HepG2 (cell line): ENCODE measurements around the gene FGFR2. TPM values are rescaled to one million over a fixed set of nuclear protein-coding genes. Genes with fewer than 3 reads are reported as not detected.

Experiments used
- BCLAF1 ChIP-seq: fragments of 450-650 bp; IDR thresholded peaks from 2 replicates; pipeline ENCODE4 v1.6.1; 2017; ENCODE audit warnings: mild to moderate bottlenecking
- BORCS8-MEF2B ChIP-seq: sonication (generic); formaldehyde crosslinking; IDR thresholded peaks from 2 replicates; pipeline ENCODE4 v1.8.0; 2022; ENCODE audit warnings: mild to moderate bottlenecking, missing genetic modification reagents
- BRD4 ChIP-seq: sonication (generic); formaldehyde crosslinking; IDR thresholded peaks from 2 replicates; pipeline ENCODE4 v1.4.0; 2020; ENCODE audit warnings: missing genetic modification reagents
- HNRNPL ChIP-seq: fragments of 200-400 bp; formaldehyde crosslinking; IDR thresholded peaks from 2 replicates; pipeline ENCODE4 v1.6.1; 2017; ENCODE audit warnings: mild to moderate bottlenecking, low read depth, low read length
- YY1 ChIP-seq: IDR thresholded peaks from 2 replicates; pipeline ENCODE4 v1.6.1; 2011; ENCODE audit warnings: low read length, low read depth, moderate library complexity, mild to moderate bottlenecking; ENCODE audit not compliant: insufficient read depth, insufficient replicate concordance
- ZNF234 ChIP-seq: sonication (generic); formaldehyde crosslinking; conservative IDR thresholded peaks from 2 replicates; pipeline ENCODE4 v1.5.1; 2020; ENCODE audit warnings: mild to moderate bottlenecking, missing genetic modification reagents
- ZNF292 ChIP-seq: sonication (generic); formaldehyde crosslinking; IDR thresholded peaks from 2 replicates; pipeline ENCODE4 v1.8.1; 2022; ENCODE audit warnings: mild to moderate bottlenecking, low read depth, missing genetic modification reagents, borderline replicate concordance
- ZNF484 ChIP-seq: sonication (generic); formaldehyde crosslinking; IDR thresholded peaks from 2 replicates; pipeline ENCODE4 v1.5.1; 2020; ENCODE audit warnings: mild to moderate bottlenecking, low read depth, missing genetic modification reagents, borderline replicate concordance
- ZNF703 ChIP-seq: sonication (generic); formaldehyde crosslinking; IDR thresholded peaks from 2 replicates; pipeline ENCODE4 v1.5.1; 2020; ENCODE audit warnings: missing genetic modification reagents, mild to moderate bottlenecking, moderate library complexity, borderline replicate concordance
- ZNF792 ChIP-seq: IDR thresholded peaks from 2 replicates; pipeline ENCODE4 v1.6.1; 2016
- polyA plus RNA-seq, 8 experiments: library from polyadenylated mRNA; depleted of rRNA in 3 of 8; stranded (reverse) in 7 of 8; unstranded in 1 of 8; fragments of >200 nt; fragmentation: Illumina TruSeq in 4 of 8; extraction: Trizol in 4 of 8; gene quantifications; 2 replicates each; pipeline versions ENCODE4 v1.2.1 to v1.2.3, GENCODE V29; 2011 to 2016; ENCODE audit warnings: low read depth in 4 of 8, missing spikeins in 1 of 8, mixed read lengths in 1 of 8; ENCODE audit not compliant: insufficient read depth in 1 of 8
- total RNA-seq, 5 experiments: library from RNA; depleted of rRNA; stranded (reverse); fragments of >200 nt; fragmentation: Illumina TruSeq; extraction: Trizol; gene quantifications; 2 replicates each; pipeline ENCODE4 v1.2.3, GENCODE V29; 2016; ENCODE audit warnings: low read depth in 1 of 5
- TF ChIP-seq, protein P1 (sequence below): sonication (generic); formaldehyde crosslinking; IDR thresholded peaks from one replicate; pipeline ENCODE4 v1.5.1; 2020; ENCODE audit warnings: mild to moderate bottlenecking, missing genetic modification reagents; ENCODE audit errors: not compliant biosample characterization
- TF ChIP-seq, protein P2 (sequence below): sonication (generic); formaldehyde crosslinking; IDR thresholded peaks from 2 replicates; pipeline ENCODE4 v1.8.0; 2023; ENCODE audit warnings: mild to moderate bottlenecking, missing genetic modification reagents
- TF ChIP-seq, protein P3 (sequence below): IDR thresholded peaks from 2 replicates; pipeline ENCODE4 v1.6.1; 2016; ENCODE audit warnings: missing compliant biosample characterization, missing genetic modification reagents, borderline replicate concordance

The FGFR2 gene
- total and polyA plus RNA-seq, 2 of the 13 experiments (the other 11 are each of a cell fraction or from before 2014, with no cell fraction given): 1.6 to 2.6 TPM

DNA sequence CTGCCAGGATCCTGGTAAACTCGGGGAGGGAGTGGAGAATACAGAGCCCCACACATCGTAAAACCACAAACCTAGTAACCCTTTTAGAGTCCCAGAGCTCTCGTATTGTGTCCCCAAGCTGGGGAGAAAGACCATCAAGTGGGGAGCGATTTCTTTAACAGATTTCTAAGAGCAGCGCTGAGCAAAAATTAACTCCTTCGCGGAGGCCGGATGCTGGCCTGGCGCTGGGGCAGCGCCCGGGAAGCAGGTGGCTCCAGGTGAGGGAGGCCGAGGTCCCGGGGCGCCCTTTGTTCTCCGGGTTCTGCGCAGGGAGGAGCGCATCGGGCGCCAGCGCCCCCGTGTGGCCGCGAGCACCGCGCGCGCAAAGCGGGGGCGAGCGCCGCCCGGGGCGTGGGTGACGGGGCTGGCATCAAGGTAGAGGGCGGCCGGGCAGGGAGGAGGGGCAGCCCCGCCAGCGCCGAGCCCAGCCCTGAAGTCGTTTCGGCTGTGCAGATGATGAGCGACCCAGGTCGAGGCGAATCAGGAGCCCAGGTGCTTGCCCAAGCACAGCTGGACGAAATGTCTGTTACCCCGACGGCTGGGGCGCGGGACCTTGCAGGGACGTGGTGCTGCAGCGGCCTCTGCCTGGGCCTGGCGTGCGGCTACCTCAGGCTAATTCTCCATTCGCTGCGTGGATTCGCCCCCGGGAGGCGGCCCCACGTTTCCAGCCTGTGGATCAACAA lies 10.4 kb upstream of the FGFR2 start (continued):
- TF ChIP-seq, protein P1, sequence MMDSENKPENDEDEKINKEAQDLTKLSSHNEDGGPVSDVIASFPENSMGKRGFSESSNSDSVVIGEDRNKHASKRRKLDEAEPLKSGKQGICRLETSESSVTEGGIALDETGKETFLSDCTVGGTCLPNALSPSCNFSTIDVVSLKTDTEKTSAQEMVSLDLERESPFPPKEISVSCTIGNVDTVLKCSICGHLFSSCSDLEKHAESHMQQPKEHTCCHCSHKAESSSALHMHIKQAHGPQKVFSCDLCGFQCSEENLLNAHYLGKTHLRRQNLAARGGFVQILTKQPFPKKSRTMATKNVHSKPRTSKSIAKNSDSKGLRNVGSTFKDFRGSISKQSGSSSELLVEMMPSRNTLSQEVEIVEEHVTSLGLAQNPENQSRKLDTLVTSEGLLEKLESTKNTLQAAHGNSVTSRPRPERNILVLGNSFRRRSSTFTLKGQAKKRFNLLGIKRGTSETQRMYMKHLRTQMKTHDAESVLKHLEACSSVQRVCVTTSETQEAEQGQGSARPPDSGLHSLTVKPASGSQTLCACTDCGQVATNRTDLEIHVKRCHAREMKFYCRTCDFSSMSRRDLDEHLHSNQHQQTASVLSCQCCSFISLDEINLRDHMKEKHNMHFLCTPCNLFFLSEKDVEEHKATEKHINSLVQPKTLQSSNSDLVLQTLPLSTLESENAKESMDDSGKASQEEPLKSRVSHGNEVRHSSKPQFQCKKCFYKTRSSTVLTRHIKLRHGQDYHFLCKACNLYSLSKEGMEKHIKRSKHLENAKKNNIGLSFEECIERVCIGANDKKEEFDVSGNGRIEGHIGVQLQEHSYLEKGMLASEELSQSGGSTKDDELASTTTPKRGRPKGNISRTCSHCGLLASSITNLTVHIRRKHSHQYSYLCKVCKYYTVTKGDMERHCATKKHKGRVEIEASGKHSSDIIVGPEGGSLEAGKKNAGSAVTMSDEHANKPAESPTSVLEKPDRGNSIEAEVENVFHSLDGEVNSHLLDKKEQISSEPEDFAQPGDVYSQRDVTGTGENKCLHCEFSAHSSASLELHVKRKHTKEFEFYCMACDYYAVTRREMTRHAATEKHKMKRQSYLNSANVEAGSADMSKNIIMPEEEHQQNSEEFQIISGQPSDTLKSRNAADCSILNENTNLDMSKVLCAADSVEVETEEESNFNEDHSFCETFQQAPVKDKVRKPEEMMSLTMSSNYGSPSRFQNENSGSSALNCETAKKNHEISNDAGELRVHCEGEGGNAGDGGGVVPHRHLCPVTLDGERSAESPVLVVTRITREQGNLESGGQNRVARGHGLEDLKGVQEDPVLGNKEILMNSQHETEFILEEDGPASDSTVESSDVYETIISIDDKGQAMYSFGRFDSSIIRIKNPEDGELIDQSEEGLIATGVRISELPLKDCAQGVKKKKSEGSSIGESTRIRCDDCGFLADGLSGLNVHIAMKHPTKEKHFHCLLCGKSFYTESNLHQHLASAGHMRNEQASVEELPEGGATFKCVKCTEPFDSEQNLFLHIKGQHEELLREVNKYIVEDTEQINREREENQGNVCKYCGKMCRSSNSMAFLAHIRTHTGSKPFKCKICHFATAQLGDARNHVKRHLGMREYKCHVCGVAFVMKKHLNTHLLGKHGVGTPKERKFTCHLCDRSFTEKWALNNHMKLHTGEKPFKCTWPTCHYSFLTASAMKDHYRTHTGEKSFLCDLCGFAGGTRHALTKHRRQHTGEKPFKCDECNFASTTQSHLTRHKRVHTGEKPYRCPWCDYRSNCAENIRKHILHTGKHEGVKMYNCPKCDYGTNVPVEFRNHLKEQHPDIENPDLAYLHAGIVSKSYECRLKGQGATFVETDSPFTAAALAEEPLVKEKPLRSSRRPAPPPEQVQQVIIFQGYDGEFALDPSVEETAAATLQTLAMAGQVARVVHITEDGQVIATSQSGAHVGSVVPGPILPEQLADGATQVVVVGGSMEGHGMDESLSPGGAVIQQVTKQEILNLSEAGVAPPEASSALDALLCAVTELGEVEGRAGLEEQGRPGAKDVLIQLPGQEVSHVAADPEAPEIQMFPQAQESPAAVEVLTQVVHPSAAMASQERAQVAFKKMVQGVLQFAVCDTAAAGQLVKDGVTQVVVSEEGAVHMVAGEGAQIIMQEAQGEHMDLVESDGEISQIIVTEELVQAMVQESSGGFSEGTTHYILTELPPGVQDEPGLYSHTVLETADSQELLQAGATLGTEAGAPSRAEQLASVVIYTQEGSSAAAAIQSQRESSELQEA (CRISPR knock-in tag): no peak
- TF ChIP-seq ZNF484 (CRISPR knock-in tag): no peak
- TF ChIP-seq ZNF792 (CRISPR knock-in tag): no peak
- TF ChIP-seq BRD4 (CRISPR knock-in tag): no peak
- TF ChIP-seq HNRNPL: peak; percentile 68; the same call in 1 of the 2 replicates
- TF ChIP-seq YY1: peak; percentile 28
- TF ChIP-seq ZNF703 (CRISPR knock-in tag): no peak
- no peak for TF ChIP-seq BORCS8-MEF2B (CRISPR knock-in tag)
- TF ChIP-seq BCLAF1: no peak
- TF ChIP-seq, protein P2, sequence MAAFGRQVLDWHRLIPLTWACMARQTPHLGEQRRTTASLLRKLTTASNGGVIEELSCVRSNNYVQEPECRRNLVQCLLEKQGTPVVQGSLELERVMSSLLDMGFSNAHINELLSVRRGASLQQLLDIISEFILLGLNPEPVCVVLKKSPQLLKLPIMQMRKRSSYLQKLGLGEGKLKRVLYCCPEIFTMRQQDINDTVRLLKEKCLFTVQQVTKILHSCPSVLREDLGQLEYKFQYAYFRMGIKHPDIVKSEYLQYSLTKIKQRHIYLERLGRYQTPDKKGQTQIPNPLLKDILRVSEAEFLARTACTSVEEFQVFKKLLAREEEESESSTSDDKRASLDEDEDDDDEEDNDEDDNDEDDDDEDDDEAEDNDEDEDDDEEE (CRISPR knock-in tag): no peak
- TF ChIP-seq ZNF234 (CRISPR knock-in tag): no peak
- no peak for TF ChIP-seq ZNF292
- TF ChIP-seq, protein P3, sequence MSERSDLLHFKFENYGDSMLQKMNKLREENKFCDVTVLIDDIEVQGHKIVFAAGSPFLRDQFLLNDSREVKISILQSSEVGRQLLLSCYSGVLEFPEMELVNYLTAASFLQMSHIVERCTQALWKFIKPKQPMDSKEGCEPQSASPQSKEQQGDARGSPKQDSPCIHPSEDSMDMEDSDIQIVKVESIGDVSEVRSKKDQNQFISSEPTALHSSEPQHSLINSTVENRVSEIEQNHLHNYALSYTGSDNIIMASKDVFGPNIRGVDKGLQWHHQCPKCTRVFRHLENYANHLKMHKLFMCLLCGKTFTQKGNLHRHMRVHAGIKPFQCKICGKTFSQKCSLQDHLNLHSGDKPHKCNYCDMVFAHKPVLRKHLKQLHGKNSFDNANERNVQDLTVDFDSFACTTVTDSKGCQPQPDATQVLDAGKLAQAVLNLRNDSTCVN (CRISPR knock-in tag): no peak
